ENCODE measurements around the gene PDE9A. TPM values are rescaled to one million over a fixed set of nuclear protein-coding genes. Genes with fewer than 3 reads are reported as not detected.
A peak's percentile ranks its signal among the peaks of the same experiment; 100 is the strongest.

PDE9A gene
- total and polyA plus RNA-seq, 2 experiments from 2014 or later = 26.5 to 31.1 TPM

GRCh38 chr21:42679319-42680057 lies 26.1 kb downstream of the PDE9A start:
- Histone ChIP-seq H3K27ac (ENCODE audit: low read depth) (no peak overlapping the region), H3F3A (replicated peaks; ENCODE audit: low read depth) (no peaks in the 10 kb centered on the region), H3K4me3 (no peak overlapping the region), H2AFZ (no peak overlapping the region), H3K4me1 (ENCODE audit: insufficient read depth) (peaks cover 5% of the 10 kb centered on the region), H3K36me3 (ENCODE audit: insufficient read depth) (no peaks in the 10 kb centered on the region), H3K9me2 (ENCODE audit: insufficient read depth) (no peaks in the 10 kb centered on the region), H3K4me2 (no peak overlapping the region), H3K27me3 (ENCODE audit: insufficient read depth) (no peaks in the 10 kb centered on the region), H3K79me2 (replicated peaks; ENCODE audit: insufficient read depth) (peaks cover 23% of the 10 kb centered on the region), H4K20me1 (replicated peaks; ENCODE audit: insufficient read depth) (peaks cover 14% of the 10 kb centered on the region)
- peaks cover 2% of the 10 kb centered on the region for H3K27me3 Mint-ChIP-seq (ENCODE audit: insufficient read depth, low read depth, poor library complexity)
- peak overlapping the region; percentile 72; the same call in 1 of the 2 replicates for H3K27ac Mint-ChIP-seq
- H3K4me1 Mint-ChIP-seq = peaks cover 38% of the 10 kb centered on the region
- DNase-seq (ENCODE audit: low spot score) (peak; percentile 57), ATAC-seq (peak; percentile 74)
- H3K36me3 Mint-ChIP-seq (ENCODE audit: low read depth) = peaks cover 9% of the 10 kb centered on the region; the same call in 2 of the 3 replicates
- H3K4me3 Mint-ChIP-seq = no peak overlapping the region; the same call in 2 of the 3 replicates
- TF ChIP-seq JUNB (IDR thresholded peaks at IDR 0.05; ENCODE audit: unreplicated experiment) (no peak), CREB1 (CRISPR knock-in tag; IDR thresholded peaks at IDR 0.05; ENCODE audit: low read depth) (no peak), STAT1 (IDR thresholded peaks at IDR 0.05; ENCODE audit: unreplicated experiment) (no peak), ZNF331 (CRISPR knock-in tag; IDR thresholded peaks at IDR 0.05; ENCODE audit: low read depth) (no peak), ZNF114 (CRISPR knock-in tag; IDR thresholded peaks at IDR 0.05) (no peak)
- TF ChIP-seq, protein P1, sequence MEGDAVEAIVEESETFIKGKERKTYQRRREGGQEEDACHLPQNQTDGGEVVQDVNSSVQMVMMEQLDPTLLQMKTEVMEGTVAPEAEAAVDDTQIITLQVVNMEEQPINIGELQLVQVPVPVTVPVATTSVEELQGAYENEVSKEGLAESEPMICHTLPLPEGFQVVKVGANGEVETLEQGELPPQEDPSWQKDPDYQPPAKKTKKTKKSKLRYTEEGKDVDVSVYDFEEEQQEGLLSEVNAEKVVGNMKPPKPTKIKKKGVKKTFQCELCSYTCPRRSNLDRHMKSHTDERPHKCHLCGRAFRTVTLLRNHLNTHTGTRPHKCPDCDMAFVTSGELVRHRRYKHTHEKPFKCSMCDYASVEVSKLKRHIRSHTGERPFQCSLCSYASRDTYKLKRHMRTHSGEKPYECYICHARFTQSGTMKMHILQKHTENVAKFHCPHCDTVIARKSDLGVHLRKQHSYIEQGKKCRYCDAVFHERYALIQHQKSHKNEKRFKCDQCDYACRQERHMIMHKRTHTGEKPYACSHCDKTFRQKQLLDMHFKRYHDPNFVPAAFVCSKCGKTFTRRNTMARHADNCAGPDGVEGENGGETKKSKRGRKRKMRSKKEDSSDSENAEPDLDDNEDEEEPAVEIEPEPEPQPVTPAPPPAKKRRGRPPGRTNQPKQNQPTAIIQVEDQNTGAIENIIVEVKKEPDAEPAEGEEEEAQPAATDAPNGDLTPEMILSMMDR (conservative IDR thresholded peaks at IDR 0.05; ENCODE audit: low read depth in 2 of 2) = peak; percentile 55 to 58
- no peaks in the 10 kb centered on the region for H3K9me3 Mint-ChIP-seq

- DNase-seq (ENCODE audit: low spot score) (no peak), ATAC-seq (peak; percentile 18; the same call in 2 of the 3 replicates)
- no peak overlapping the region for H3K27ac Mint-ChIP-seq
- H3F3A ChIP-seq (replicated peaks; ENCODE audit: low read depth) = no peaks in the 10 kb centered on the region
- no peak overlapping the region for H3K4me3 Mint-ChIP-seq
- H3K27ac ChIP-seq (ENCODE audit: low read depth) = no peak overlapping the region
- peaks cover 18% of the 10 kb centered on the region for H3K79me2 ChIP-seq (replicated peaks; ENCODE audit: insufficient read depth)
- H3K9me3 Mint-ChIP-seq = no peaks in the 10 kb centered on the region
- H3K4me1 Mint-ChIP-seq = peaks cover 33% of the 10 kb centered on the region
- H3K27me3 Mint-ChIP-seq (ENCODE audit: insufficient read depth, low read depth, poor library complexity) = peaks cover 2% of the 10 kb centered on the region
- no peaks in the 10 kb centered on the region for H3K27me3 ChIP-seq (ENCODE audit: insufficient read depth)
- H3K4me3 ChIP-seq = no peak overlapping the region
- peaks cover 13% of the 10 kb centered on the region for H4K20me1 ChIP-seq (replicated peaks; ENCODE audit: insufficient read depth)
- H3K4me2 ChIP-seq = no peak overlapping the region
- no peaks in the 10 kb centered on the region for H3K36me3 ChIP-seq (ENCODE audit: insufficient read depth)
- peaks cover under 1% of the 10 kb centered on the region; the same call in 1 of the 2 replicates for H3K4me1 ChIP-seq (ENCODE audit: insufficient read depth)
- no peaks in the 10 kb centered on the region for H3K9me2 ChIP-seq (ENCODE audit: insufficient read depth)
- H3K36me3 Mint-ChIP-seq (ENCODE audit: low read depth) = peaks cover 9% of the 10 kb centered on the region; the same call in 2 of the 3 replicates
- H2AFZ ChIP-seq = no peak overlapping the region
- TF ChIP-seq EZH2phosphoT487 (IDR thresholded peaks at IDR 0.05; ENCODE audit: unreplicated experiment) = no peak
- TF ChIP-seq, protein P2, sequence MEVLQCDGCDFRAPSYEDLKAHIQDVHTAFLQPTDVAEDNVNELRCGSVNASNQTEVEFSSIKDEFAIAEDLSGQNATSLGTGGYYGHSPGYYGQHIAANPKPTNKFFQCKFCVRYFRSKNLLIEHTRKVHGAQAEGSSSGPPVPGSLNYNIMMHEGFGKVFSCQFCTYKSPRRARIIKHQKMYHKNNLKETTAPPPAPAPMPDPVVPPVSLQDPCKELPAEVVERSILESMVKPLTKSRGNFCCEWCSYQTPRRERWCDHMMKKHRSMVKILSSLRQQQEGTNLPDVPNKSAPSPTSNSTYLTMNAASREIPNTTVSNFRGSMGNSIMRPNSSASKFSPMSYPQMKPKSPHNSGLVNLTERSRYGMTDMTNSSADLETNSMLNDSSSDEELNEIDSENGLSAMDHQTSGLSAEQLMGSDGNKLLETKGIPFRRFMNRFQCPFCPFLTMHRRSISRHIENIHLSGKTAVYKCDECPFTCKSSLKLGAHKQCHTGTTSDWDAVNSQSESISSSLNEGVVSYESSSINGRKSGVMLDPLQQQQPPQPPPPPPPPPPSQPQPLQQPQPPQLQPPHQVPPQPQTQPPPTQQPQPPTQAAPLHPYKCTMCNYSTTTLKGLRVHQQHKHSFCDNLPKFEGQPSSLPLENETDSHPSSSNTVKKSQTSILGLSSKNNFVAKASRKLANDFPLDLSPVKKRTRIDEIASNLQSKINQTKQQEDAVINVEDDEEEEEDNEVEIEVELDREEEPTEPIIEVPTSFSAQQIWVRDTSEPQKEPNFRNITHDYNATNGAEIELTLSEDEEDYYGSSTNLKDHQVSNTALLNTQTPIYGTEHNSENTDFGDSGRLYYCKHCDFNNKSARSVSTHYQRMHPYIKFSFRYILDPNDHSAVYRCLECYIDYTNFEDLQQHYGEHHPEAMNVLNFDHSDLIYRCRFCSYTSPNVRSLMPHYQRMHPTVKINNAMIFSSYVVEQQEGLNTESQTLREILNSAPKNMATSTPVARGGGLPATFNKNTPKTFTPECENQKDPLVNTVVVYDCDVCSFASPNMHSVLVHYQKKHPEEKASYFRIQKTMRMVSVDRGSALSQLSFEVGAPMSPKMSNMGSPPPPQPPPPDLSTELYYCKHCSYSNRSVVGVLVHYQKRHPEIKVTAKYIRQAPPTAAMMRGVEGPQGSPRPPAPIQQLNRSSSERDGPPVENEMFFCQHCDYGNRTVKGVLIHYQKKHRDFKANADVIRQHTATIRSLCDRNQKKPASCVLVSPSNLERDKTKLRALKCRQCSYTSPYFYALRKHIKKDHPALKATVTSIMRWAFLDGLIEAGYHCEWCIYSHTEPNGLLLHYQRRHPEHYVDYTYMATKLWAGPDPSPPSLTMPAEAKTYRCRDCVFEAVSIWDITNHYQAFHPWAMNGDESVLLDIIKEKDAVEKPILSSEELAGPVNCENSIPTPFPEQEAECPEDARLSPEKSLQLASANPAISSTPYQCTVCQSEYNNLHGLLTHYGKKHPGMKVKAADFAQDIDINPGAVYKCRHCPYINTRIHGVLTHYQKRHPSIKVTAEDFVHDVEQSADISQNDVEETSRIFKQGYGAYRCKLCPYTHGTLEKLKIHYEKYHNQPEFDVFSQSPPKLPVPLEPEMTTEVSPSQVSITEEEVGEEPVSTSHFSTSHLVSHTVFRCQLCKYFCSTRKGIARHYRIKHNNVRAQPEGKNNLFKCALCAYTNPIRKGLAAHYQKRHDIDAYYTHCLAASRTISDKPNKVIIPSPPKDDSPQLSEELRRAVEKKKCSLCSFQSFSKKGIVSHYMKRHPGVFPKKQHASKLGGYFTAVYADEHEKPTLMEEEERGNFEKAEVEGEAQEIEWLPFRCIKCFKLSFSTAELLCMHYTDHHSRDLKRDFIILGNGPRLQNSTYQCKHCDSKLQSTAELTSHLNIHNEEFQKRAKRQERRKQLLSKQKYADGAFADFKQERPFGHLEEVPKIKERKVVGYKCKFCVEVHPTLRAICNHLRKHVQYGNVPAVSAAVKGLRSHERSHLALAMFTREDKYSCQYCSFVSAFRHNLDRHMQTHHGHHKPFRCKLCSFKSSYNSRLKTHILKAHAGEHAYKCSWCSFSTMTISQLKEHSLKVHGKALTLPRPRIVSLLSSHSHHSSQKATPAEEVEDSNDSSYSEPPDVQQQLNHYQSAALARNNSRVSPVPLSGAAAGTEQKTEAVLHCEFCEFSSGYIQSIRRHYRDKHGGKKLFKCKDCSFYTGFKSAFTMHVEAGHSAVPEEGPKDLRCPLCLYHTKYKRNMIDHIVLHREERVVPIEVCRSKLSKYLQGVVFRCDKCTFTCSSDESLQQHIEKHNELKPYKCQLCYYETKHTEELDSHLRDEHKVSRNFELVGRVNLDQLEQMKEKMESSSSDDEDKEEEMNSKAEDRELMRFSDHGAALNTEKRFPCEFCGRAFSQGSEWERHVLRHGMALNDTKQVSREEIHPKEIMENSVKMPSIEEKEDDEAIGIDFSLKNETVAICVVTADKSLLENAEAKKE (CRISPR knock-in tag; IDR thresholded peaks at IDR 0.05) = no peak
- no peak for TF ChIP-seq EZH2 (IDR thresholded peaks at IDR 0.05; ENCODE audit: low read depth, unreplicated experiment)
- TF ChIP-seq STAT1 (IDR thresholded peaks at IDR 0.05; ENCODE audit: unreplicated experiment) = no peak
- no peak for TF ChIP-seq ZNF331 (CRISPR knock-in tag; IDR thresholded peaks at IDR 0.05; ENCODE audit: low read depth)
- TF ChIP-seq JUNB (IDR thresholded peaks at IDR 0.05; ENCODE audit: unreplicated experiment) = no peak
- no peak for TF ChIP-seq CREB1 (CRISPR knock-in tag; IDR thresholded peaks at IDR 0.05; ENCODE audit: low read depth)
- TF ChIP-seq, protein P1 (conservative IDR thresholded peaks at IDR 0.05; ENCODE audit: low read depth in 2 of 2) = no peak
These were observed 26.6 kb downstream of the PDE9A start for GRCh38 chr21:42680058-42680330.
